MG63 (cell line): ENCODE data around the gene FSCN2. TPM values are rescaled to one million over a fixed set of nuclear protein-coding genes. Genes with fewer than 3 reads are reported as not detected.
A peak's percentile ranks its signal among the peaks of the same experiment; 100 is the strongest.

Experiments used
- DNase-seq: peaks from one replicate; pipeline ENCODE4 v3.0.0-alpha.2; 2020
- H3K27me3 ChIP-seq: fragments of 250-450 bp; sonication (Bioruptor Pico); 2 replicates; pipeline ENCODE4 v1.5.1; 2020; ENCODE audit warnings: mild to moderate bottlenecking, moderate library complexity
- H3K36me3 ChIP-seq: fragments of 250-450 bp; sonication (Bioruptor Pico); 2 replicates; pipeline ENCODE4 v1.5.1; 2020; ENCODE audit warnings: mild to moderate bottlenecking, moderate library complexity
- H3K4me3 ChIP-seq: fragments of 250-450 bp; sonication (Bioruptor Pico); 2 replicates; pipeline ENCODE4 v1.5.1; 2020; ENCODE audit warnings: mild to moderate bottlenecking, moderate library complexity
- H3K9me3 ChIP-seq: fragments of 250-450 bp; sonication (Bioruptor Pico); 2 replicates; pipeline ENCODE4 v1.5.1; 2020; ENCODE audit warnings: mild to moderate bottlenecking, moderate library complexity
- total RNA-seq: library from RNA; depleted of rRNA; stranded (reverse); fragments of >200 nt; shearing (Covaris generic); gene quantifications from 2 replicates; pipeline ENCODE4 v1.2.3, GENCODE V29; 2014; ENCODE audit warnings: low replicate concordance

Gene FSCN2
- total RNA-seq, 1 experiment from 2014 or later, result not detected

- peak; percentile 86 for DNase-seq
- Histone ChIP-seq H3K9me3 (no peaks in the 10 kb centered on the region), H3K4me3 (peak overlapping the region; percentile 96), H3K27me3 (no peaks in the 10 kb centered on the region), H3K36me3 (peaks cover 63% of the 10 kb centered on the region)
These were observed 25.5 kb downstream of the FSCN2 start for GRCh38 chr17:81553616-81554181.

- Histone ChIP-seq H3K27me3 (no peaks in the 10 kb centered on the region), H3K36me3 (peaks cover 64% of the 10 kb centered on the region), H3K9me3 (no peaks in the 10 kb centered on the region), H3K4me3 (no peak overlapping the region)
- DNase-seq, result no peak
These were observed 28.1 kb downstream of the FSCN2 start for GRCh38 chr17:81556175-81556691.

- no peaks in the 10 kb centered on the region for H3K27me3 ChIP-seq
- H3K4me3 ChIP-seq, result no peak overlapping the region
- peaks cover 64% of the 10 kb centered on the region for H3K36me3 ChIP-seq
- no peak for DNase-seq
- no peaks in the 10 kb centered on the region for H3K9me3 ChIP-seq
These were observed 28.7 kb downstream of the FSCN2 start for GRCh38 chr17:81556863-81557262.

- Histone ChIP-seq H3K4me3 (no peak overlapping the region), H3K27me3 (no peaks in the 10 kb centered on the region), H3K36me3 (peaks cover 70% of the 10 kb centered on the region), H3K9me3 (no peaks in the 10 kb centered on the region)
- DNase-seq, result no peak
These were observed 29.3 kb downstream of the FSCN2 start for GRCh38 chr17:81557276-81558114.

- Histone ChIP-seq H3K9me3 (no peaks in the 10 kb centered on the region), H3K36me3 (peaks cover 76% of the 10 kb centered on the region), H3K27me3 (no peaks in the 10 kb centered on the region), H3K4me3 (no peak overlapping the region)
- no peak for DNase-seq
These were observed 29.9 kb downstream of the FSCN2 start for GRCh38 chr17:81558115-81558468.

GRCh38 chr17:81558941-81559806 lies 31.0 kb downstream of the FSCN2 start:
- peaks cover 87% of the 10 kb centered on the region for H3K36me3 ChIP-seq
- H3K27me3 ChIP-seq, result no peaks in the 10 kb centered on the region
- no peaks in the 10 kb centered on the region for H3K9me3 ChIP-seq
- H3K4me3 ChIP-seq, result no peak overlapping the region
- DNase-seq, result peak; percentile 38

GRCh38 chr17:81561494-81561885 lies 33.3 kb downstream of the FSCN2 start:
- peak; percentile 73 for DNase-seq
- Histone ChIP-seq H3K4me3 (no peak overlapping the region), H3K9me3 (no peaks in the 10 kb centered on the region), H3K27me3 (no peaks in the 10 kb centered on the region), H3K36me3 (peaks cover 97% of the 10 kb centered on the region)

GRCh38 chr17:81563861-81564586 lies 35.8 kb downstream of the FSCN2 start:
- H3K27me3 ChIP-seq, result no peaks in the 10 kb centered on the region
- no peaks in the 10 kb centered on the region for H3K9me3 ChIP-seq
- no peak overlapping the region for H3K4me3 ChIP-seq
- DNase-seq, result no peak
- H3K36me3 ChIP-seq, result peaks cover 89% of the 10 kb centered on the region

GRCh38 chr17:81564778-81565177 lies 36.6 kb downstream of the FSCN2 start:
- no peaks in the 10 kb centered on the region for H3K27me3 ChIP-seq
- peaks cover 90% of the 10 kb centered on the region for H3K36me3 ChIP-seq
- H3K9me3 ChIP-seq, result no peaks in the 10 kb centered on the region
- no peak for DNase-seq
- no peak overlapping the region for H3K4me3 ChIP-seq

- DNase-seq, result no peak
- Histone ChIP-seq H3K36me3 (peaks cover 90% of the 10 kb centered on the region), H3K4me3 (no peak overlapping the region), H3K27me3 (no peaks in the 10 kb centered on the region), H3K9me3 (no peaks in the 10 kb centered on the region)
These were observed 37.1 kb downstream of the FSCN2 start for GRCh38 chr17:81565231-81565630.

GRCh38 chr17:81566461-81567126 lies 38.4 kb downstream of the FSCN2 start:
- H3K36me3 ChIP-seq, result peaks cover 92% of the 10 kb centered on the region
- peak; percentile 94 for DNase-seq
- H3K4me3 ChIP-seq, result no peak overlapping the region
- no peaks in the 10 kb centered on the region for H3K27me3 ChIP-seq
- no peaks in the 10 kb centered on the region for H3K9me3 ChIP-seq

GRCh38 chr17:81567191-81567590 lies 39.0 kb downstream of the FSCN2 start:
- Histone ChIP-seq H3K27me3 (no peaks in the 10 kb centered on the region), H3K4me3 (peak overlapping the region; percentile 3; the same call in 1 of the 2 replicates), H3K36me3 (peaks cover 92% of the 10 kb centered on the region), H3K9me3 (no peaks in the 10 kb centered on the region)
- no peak for DNase-seq

- DNase-seq, result no peak
- Histone ChIP-seq H3K4me3 (no peak overlapping the region), H3K27me3 (no peaks in the 10 kb centered on the region), H3K9me3 (no peaks in the 10 kb centered on the region), H3K36me3 (peaks cover 92% of the 10 kb centered on the region)
These were observed 40.2 kb downstream of the FSCN2 start for GRCh38 chr17:81568416-81568815.

- DNase-seq, result no peak
- no peak overlapping the region for H3K4me3 ChIP-seq
- H3K36me3 ChIP-seq, result peaks cover 92% of the 10 kb centered on the region
- no peaks in the 10 kb centered on the region for H3K9me3 ChIP-seq
- H3K27me3 ChIP-seq, result no peaks in the 10 kb centered on the region
These were observed 41.9 kb downstream of the FSCN2 start for GRCh38 chr17:81569986-81570514.

GRCh38 chr17:81570964-81571363 lies 42.8 kb downstream of the FSCN2 start:
- DNase-seq, result no peak
- no peaks in the 10 kb centered on the region for H3K9me3 ChIP-seq
- H3K36me3 ChIP-seq, result peaks cover 92% of the 10 kb centered on the region
- H3K27me3 ChIP-seq, result no peaks in the 10 kb centered on the region
- H3K4me3 ChIP-seq, result no peak overlapping the region
